Measurements from ENCODE around the gene SPAG16.
"Not testable (repeated sequence)": the region's sequence is repeated elsewhere in the genome, so short reads cannot be mapped to it uniquely, and the experiment has no call there.

Gene SPAG16

DNA sequence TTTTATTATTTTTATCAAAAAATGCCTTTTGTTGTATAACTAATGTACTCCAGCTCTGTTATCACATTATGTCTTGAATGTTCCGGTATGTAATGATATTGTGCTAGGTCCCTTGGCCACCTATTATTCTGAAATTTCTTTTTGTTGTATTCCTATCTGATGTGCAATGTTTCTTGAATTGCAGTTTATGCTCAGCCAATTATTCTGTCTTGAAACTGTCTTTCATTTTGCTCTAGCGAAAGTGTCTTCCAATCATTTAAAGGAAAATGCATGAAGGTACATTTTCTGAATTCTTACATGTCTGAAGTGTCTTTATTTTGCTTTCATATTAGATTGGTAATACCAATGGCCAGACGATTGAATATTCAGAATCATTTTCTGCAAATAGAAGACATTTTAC lies 277.5 kb downstream of the SPAG16 start:
- ATAC-seq, result no peak

- ATAC-seq, result no peak
Observed at GRCh38 chr2:213562539-213563180, 278.4 kb downstream of the SPAG16 start.

- no peak for ATAC-seq
Observed at GRCh38 chr2:213566846-213567245, 282.6 kb downstream of the SPAG16 start.

DNA sequence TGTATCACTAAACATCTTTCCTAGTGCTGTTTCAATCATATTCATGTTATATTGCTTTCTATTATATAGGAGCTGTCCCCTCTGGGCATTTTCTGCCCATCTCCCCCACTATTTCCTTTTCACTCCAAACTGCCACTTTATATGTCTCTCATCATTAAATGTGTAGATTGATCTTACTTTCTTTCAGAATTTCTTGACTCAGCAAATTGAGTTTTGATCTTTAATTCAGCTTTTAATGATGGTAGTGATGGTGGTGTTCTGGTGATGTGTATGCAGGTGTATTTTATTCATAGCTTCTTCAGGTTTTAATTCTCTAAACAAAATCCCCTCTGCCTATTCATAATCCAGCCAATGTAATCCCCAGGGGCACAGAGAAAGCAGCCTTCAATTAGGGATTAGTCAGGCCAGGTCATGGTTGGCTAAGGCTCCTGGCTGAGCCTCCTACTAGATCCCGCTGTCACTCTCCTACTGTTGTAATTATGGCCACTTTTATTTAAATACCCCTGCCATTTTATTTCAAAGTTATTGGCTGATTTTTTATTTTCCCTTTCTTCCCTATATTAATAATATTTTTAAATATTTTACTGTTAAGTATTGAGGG lies 325.4 kb downstream of the SPAG16 start:
- no peak for ATAC-seq

DNA sequence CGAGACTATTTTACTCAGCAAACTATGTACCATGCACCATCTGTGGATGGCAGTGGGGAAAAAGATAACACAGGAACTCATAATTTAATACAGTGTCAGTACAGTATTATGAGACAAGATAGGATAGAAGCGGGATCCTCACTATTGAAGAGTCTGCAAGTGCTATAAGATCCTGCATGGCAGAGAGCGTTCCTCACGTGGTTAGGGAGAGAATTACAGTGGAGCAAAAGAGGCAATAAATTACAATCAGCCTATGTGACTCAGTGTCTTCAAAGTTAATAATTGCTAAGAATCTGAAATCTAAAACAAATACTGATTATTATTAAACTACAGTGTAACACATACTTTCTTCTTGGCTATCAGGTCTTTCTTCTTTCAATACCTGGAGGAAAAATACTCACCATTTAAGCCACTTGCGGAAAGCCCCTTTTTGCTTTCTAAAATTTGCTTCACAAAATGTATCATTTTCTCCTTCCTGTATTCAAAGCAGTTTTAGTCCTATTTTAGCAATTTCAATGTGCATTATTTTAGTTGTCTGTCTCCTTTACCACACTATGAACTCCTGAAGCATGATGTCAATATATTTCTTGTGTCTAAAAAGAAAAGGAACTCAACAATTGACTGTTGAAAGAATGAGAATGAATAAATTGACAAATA lies 342.9 kb downstream of the SPAG16 start:
- no peak for ATAC-seq

GRCh38 chr2:213627835-213628460 lies 343.7 kb downstream of the SPAG16 start:
- ATAC-seq, result no peak

DNA sequence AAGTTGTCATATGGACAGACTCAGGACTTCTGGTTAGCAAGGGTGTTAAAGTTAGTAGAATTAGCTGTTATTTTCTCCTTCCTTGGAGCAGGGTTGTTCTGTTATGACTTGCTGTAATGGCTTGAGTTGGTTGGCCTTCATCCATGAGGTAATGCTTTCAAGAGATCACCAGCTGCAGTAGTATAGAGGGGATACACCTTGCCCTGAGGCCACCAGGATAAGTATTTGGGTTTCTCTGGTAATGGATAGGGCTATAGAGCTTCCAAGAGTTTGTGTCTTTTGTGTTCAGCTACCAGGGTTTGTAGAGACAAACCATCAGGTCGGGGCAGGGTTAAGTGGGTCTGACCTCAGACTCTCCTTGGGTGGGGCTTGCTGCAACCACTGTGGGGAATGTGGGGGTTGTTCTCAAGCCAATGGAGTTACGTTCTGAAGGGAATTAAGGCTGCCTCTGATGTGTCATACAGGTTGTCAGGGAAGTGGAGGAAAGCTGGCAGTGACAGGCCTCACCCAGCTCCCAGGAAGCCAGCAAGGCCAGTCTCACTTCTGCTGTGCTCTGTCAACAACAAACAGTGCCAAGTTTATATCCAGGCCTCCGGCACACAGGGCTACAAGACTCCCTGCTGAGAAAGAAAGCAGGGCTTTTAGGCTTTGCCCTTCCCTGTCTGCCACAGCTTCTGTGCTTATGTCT lies 356.6 kb downstream of the SPAG16 start:
- no peak for ATAC-seq

GRCh38 chr2:213644926-213645325 lies 360.7 kb downstream of the SPAG16 start:
- no peak for ATAC-seq

DNA sequence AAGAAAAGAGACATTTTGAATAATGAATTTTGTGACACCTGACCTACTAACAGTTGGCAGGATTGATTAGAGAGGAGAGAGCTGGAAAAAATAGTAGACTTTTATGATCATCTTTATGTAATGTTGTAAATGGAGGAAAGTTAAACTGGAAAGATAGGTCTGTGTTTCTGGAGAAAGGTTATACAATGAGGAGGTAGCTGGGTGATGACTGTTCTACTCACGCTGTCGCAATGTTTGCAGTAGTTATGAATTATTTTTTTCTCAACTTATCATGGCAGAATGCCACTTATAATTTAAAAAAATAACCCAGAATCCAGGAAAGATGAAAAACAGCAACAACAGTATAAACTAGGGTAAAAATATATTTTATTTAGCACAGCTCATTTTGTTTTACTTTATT lies 364.9 kb downstream of the SPAG16 start:
- no peak for ATAC-seq

DNA sequence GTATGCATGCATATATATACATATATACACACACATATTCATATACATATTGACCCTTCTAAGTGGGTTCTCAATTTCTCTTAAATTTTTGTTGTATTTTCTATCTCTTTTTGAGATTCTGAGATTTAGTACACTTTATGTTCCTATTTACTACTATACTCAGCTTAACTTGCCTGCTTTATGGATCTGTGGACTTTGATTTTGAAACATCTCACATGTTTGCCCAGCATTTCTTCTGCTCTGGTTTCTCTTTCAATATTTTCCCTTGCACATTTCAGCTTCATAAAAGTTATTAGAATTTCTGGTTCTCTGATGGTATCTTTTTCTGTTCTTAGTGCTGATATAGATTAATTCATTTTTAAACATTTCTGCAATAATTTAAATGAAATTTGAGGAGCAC lies 380.6 kb downstream of the SPAG16 start:
- ATAC-seq, result no peak

- ATAC-seq, result no peak
Observed at GRCh38 chr2:213669657-213670056, 385.4 kb downstream of the SPAG16 start.

GRCh38 chr2:213678437-213679218 lies 394.4 kb downstream of the SPAG16 start:
- no peak for ATAC-seq

DNA sequence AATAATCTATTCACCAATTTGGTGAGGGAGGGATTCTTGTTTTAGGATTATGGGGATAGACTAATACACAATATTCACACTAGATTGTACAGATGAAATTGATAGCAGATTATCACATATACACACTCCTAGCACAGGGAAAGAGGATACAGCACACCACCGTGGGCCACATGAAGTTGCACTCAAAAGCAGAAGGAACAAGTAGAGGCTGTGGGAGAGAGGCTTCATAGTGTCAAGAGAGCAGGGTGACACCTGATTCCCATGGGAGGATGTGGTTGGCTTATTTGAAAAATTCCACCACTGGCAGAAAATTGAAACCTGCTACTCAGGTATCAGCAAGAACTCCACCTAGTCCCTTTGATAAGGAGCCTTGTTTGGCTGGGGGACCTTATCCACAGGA lies 395.6 kb downstream of the SPAG16 start:
- ATAC-seq, result no peak

- ATAC-seq, result no peak
Observed at GRCh38 chr2:213682276-213682675, 398.0 kb downstream of the SPAG16 start.

DNA sequence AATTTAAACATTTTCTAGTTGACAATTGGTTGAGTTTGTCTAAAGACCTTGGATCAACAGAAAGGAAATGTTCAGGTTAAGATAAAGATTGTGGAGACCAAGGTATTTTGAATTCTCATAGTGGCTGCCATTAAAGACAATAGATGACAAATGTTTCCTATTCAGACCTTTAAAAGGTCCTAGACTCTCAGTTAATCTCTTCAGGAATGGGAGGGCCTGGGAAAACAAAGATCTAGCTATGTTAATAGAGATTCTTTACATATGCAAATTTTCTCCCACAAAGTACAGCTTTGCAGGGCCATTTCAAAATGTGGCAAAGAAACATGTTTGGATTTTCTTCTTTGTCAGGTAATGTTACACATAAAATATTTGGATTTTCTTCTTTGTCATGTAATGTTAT lies 403.9 kb downstream of the SPAG16 start:
- ATAC-seq, result no peak

- ATAC-seq, result not testable (repeated sequence)
Observed at GRCh38 chr2:213688825-213689224, 404.6 kb downstream of the SPAG16 start.

- ATAC-seq, result no peak
Observed at GRCh38 chr2:213689585-213689984, 405.3 kb downstream of the SPAG16 start.

- ATAC-seq, result no peak
Observed at GRCh38 chr2:213691351-213691750, 407.1 kb downstream of the SPAG16 start.

DNA sequence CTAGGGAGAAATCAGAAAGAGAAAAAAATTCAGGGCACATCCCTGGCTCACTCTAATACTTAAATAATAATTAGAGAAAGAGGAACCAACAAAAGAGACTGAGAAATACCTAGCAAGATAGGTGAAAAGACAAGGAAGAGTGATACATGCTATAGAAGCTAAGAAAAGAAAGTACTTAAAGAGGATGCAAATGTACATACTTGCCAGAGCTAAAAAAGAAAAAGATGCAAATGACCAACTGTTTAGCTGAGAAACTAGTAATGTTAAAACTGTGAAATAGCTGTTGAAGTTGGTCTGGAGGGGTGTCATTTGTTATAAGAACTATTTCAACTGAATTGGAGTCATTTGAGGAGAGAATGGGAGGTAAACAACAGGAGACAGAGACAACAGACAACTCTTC lies 412.2 kb downstream of the SPAG16 start:
- no peak for ATAC-seq

- ATAC-seq, result not testable (repeated sequence)
Observed at GRCh38 chr2:213701365-213701764, 417.1 kb downstream of the SPAG16 start.

DNA sequence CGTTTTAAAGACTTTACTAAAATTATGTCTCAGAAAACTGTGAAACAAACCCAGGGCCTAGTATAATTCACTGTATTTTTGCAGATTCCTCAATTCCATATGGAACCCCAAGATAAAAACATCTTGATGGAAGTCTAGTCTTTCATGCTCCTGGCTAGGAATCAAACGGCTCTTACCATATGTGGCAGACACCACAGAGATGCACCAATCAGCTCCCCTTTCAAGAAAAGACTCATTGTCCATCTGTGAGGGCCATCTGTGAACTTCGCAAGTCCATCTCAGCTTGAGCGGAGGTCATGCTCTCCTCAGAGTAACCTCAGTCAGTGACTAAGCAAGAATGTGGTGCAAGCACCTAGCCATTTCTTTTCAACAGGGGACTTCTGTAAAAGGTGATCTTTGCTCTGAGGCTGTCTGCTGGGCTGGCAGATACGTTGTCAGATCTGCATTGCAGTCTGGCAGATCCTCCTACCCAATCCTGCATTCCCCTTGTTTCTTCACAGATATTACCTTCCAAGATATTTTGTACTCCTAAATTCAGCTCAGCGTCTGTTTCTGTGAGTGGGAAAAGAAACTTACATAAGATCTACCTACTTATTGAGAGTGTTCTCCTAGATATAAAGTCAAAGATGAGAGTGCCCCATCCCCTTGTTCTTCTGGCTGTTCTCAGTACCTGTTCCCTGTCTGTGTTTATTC lies 419.3 kb downstream of the SPAG16 start:
- no peak for ATAC-seq

- no peak for ATAC-seq
Observed at GRCh38 chr2:213710164-213710563, 425.9 kb downstream of the SPAG16 start.

All from activated CD4-positive, CD25-positive, alpha-beta regulatory T cell treated with anti-CD3 and anti-CD28 coated beads, Interleukin-2, amount 50 U/mL, for 24 hours (primary cell).